HCT116 (cell line): ENCODE results near the gene MKNK1.

Source experiments
- ATF3 ChIP-seq: IDR thresholded peaks from 2 replicates; pipeline ENCODE4 v1.6.1; 2012
- CEBPB ChIP-seq: IDR thresholded peaks from 2 replicates; pipeline ENCODE4 v1.6.1; 2012; ENCODE audit warnings: low read depth
- CTCF ChIP-seq, 3 experiments: fragments of 200-600 bp in 1 of 3; sonication (generic) in 1 of 3; IDR thresholded peaks in 2 of 3; conservative IDR thresholded peaks in 1 of 3; 2 replicates each; pipeline ENCODE4 v1.5.1; 2012 to 2017; ENCODE audit warnings: low read depth in 2 of 3, low read length in 2 of 3, antibody characterized with exemption in 1 of 3, borderline replicate concordance in 1 of 3, control low read depth in 1 of 3, mild to moderate bottlenecking in 1 of 3, mixed read lengths in 1 of 3, mixed run types in 1 of 3, moderate library complexity in 1 of 3; ENCODE audit not compliant: insufficient read depth in 1 of 3
- ELF1 ChIP-seq: IDR thresholded peaks from 2 replicates; pipeline ENCODE4 v1.6.1; 2012; ENCODE audit warnings: low read depth, borderline replicate concordance
- EZH2 ChIP-seq: fragments of 200-600 bp; sonication (generic); IDR thresholded peaks from 2 replicates; pipeline ENCODE4 v1.6.1; 2017; ENCODE audit warnings: antibody characterized with exemption, mixed run types
- EZH2phosphoT487 ChIP-seq: fragments of 200-600 bp; IDR thresholded peaks from 2 replicates; pipeline ENCODE4 v1.6.1; 2018; ENCODE audit warnings: antibody characterized with exemption, borderline replicate concordance
- MAX ChIP-seq: IDR thresholded peaks from 2 replicates; pipeline ENCODE4 v1.6.1; 2012
- POLR2A ChIP-seq: IDR thresholded peaks from 2 replicates; pipeline ENCODE4 v1.7.0; 2011; ENCODE audit warnings: borderline replicate concordance; ENCODE audit not compliant: insufficient read depth, insufficient read length; ENCODE audit errors: extremely low read depth
- RAD21 ChIP-seq: IDR thresholded peaks from 2 replicates; pipeline ENCODE4 v1.6.1; 2012; ENCODE audit warnings: low read depth, mild to moderate bottlenecking
- REST ChIP-seq: IDR thresholded peaks from 2 replicates; pipeline ENCODE4 v1.6.1; 2012; ENCODE audit warnings: low read depth
- ZFX ChIP-seq: fragments of 450-650 bp; IDR thresholded peaks from 2 replicates; pipeline ENCODE4 v1.6.1; 2017

GRCh38 chr1:46617833-46618232 lies 13.8 kb upstream of the MKNK1 start:
- no peak for TF ChIP-seq CEBPB
- TF ChIP-seq POLR2A, result no peak
- TF ChIP-seq CTCF (IDR thresholded peaks at IDR 0.05 in 2 of 3, conservative IDR thresholded peaks at IDR 0.05 in 1 of 3; ENCODE audit: borderline replicate concordance in 1 of 3, insufficient read depth in 1 of 3, low read depth in 2 of 3, low read length in 2 of 3), result no peak
- no peak for TF ChIP-seq EZH2phosphoT487
- TF ChIP-seq ATF3, result no peak
- TF ChIP-seq MAX, result no peak
- no peak for TF ChIP-seq ZFX
- no peak for TF ChIP-seq REST
- TF ChIP-seq RAD21, result no peak
- no peak for TF ChIP-seq EZH2
- TF ChIP-seq ELF1, result no peak
